ENCODE data around the gene CCDC68. TPM values are rescaled to one million over a fixed set of nuclear protein-coding genes. Genes with fewer than 3 reads are reported as not detected.

Gene CCDC68
- total RNA-seq, 1 donor from 2014 or later: not detected

- TF ChIP-seq, protein P1, sequence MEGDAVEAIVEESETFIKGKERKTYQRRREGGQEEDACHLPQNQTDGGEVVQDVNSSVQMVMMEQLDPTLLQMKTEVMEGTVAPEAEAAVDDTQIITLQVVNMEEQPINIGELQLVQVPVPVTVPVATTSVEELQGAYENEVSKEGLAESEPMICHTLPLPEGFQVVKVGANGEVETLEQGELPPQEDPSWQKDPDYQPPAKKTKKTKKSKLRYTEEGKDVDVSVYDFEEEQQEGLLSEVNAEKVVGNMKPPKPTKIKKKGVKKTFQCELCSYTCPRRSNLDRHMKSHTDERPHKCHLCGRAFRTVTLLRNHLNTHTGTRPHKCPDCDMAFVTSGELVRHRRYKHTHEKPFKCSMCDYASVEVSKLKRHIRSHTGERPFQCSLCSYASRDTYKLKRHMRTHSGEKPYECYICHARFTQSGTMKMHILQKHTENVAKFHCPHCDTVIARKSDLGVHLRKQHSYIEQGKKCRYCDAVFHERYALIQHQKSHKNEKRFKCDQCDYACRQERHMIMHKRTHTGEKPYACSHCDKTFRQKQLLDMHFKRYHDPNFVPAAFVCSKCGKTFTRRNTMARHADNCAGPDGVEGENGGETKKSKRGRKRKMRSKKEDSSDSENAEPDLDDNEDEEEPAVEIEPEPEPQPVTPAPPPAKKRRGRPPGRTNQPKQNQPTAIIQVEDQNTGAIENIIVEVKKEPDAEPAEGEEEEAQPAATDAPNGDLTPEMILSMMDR (IDR thresholded peaks at IDR 0.05; ENCODE audit: partially characterized antibody, unreplicated experiment): no peak
- DNase-seq: no peak
- Mint-ChIP-seq H3K9me3 (ENCODE audit: unreplicated experiment) (no peaks in the 10 kb centered on the region), H3K27me3 (ENCODE audit: unreplicated experiment) (no peaks in the 10 kb centered on the region), H3K4me1 (ENCODE audit: low read depth, unreplicated experiment) (no peaks in the 10 kb centered on the region), H3K4me3 (ENCODE audit: unreplicated experiment) (no peak overlapping the region), H3K27ac (ENCODE audit: unreplicated experiment) (no peak overlapping the region), H3K36me3 (ENCODE audit: unreplicated experiment) (no peaks in the 10 kb centered on the region)
Measured at GRCh38 chr18:54961868-54962267, 2.6 kb upstream of the CCDC68 start.

DNA sequence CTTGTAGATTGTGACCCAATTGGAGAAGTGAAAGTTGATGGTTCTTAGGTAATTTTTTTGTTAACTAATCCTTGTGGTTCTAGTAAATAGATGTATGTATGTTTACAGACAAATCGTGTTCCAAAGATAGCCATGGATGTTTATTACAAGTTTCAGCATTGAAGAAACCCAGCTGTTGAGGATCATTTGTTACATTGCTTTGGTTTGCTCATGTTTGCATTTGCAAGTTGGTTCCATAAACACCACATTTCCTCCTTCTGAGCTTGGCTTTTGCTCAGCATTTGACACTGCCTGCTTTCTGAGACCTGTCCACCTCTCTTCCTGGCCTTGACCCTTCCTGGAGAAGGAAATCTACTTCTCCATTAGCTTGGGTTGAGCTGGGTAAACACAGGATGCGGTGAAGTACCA lies 1.8 kb upstream of the CCDC68 start:
- Mint-ChIP-seq H3K9me3 (ENCODE audit: unreplicated experiment) (no peaks in the 10 kb centered on the region), H3K4me1 (ENCODE audit: low read depth, unreplicated experiment) (no peaks in the 10 kb centered on the region), H3K27me3 (ENCODE audit: unreplicated experiment) (no peaks in the 10 kb centered on the region), H3K36me3 (ENCODE audit: unreplicated experiment) (no peaks in the 10 kb centered on the region), H3K4me3 (ENCODE audit: unreplicated experiment) (no peak overlapping the region), H3K27ac (ENCODE audit: unreplicated experiment) (no peak overlapping the region)
- DNase-seq: no peak
- TF ChIP-seq, protein P1 (IDR thresholded peaks at IDR 0.05; ENCODE audit: partially characterized antibody, unreplicated experiment): no peak

- Mint-ChIP-seq H3K27me3 (ENCODE audit: unreplicated experiment) (no peaks in the 10 kb centered on the region), H3K27ac (ENCODE audit: unreplicated experiment) (no peak overlapping the region), H3K9me3 (ENCODE audit: unreplicated experiment) (no peaks in the 10 kb centered on the region), H3K36me3 (ENCODE audit: unreplicated experiment) (no peaks in the 10 kb centered on the region), H3K4me1 (ENCODE audit: low read depth, unreplicated experiment) (no peaks in the 10 kb centered on the region), H3K4me3 (ENCODE audit: unreplicated experiment) (no peak overlapping the region)
- TF ChIP-seq, protein P1 (IDR thresholded peaks at IDR 0.05; ENCODE audit: partially characterized antibody, unreplicated experiment): no peak
- DNase-seq: no peak
Measured at GRCh38 chr18:54960197-54960596, 936 bp upstream of the CCDC68 start.

DNA sequence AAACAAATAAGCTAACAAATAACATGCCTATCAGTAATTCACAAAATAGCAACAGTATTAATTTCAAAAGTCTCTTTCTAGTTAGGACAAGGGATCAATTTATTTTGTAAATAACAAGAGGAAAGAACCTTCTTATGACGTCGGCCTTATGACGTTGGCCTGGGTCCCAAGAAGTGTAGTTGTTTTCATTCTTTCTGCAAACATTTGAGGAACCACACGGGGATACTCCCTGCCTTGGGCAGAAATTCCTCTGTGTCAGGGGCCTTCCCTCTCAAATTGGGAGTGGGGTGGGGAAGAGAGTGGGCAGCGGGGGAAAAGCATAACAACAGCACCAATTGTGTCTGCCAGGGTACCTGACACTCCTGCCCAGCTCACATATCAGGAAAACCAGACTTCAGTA lies 1.3 kb downstream of the CCDC68 start:
- TF ChIP-seq, protein P1 (IDR thresholded peaks at IDR 0.05; ENCODE audit: partially characterized antibody, unreplicated experiment): no peak
- Mint-ChIP-seq H3K27me3 (ENCODE audit: unreplicated experiment) (no peaks in the 10 kb centered on the region), H3K4me3 (ENCODE audit: unreplicated experiment) (no peak overlapping the region), H3K36me3 (ENCODE audit: unreplicated experiment) (no peaks in the 10 kb centered on the region), H3K4me1 (ENCODE audit: low read depth, unreplicated experiment) (no peaks in the 10 kb centered on the region), H3K27ac (ENCODE audit: unreplicated experiment) (no peak overlapping the region), H3K9me3 (ENCODE audit: unreplicated experiment) (no peaks in the 10 kb centered on the region)
- DNase-seq: no peak

DNA sequence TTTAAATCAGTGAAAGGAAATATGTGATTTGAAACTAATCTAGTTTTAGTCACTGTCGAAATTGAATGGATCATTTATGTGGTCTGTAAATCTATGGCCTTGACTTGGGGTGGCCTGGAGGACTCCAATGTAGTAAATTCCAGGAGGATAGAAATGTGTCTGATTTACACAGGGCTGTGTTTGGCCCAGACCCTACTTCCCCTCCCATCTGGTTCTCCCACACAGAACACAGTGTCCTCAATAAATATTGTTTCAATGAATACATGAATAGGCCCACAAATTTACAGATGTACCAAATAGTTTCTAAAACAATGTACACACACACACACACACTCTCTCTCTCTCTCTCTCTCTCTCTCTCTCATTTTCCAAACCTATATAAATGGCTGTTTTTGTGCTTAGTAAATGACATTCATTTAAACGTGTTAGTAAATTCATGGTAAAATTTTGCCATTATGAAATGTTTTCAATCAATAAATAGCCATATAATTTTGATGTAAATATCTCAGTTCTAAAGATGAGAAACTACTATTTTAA lies 1.9 kb downstream of the CCDC68 start:
- no peak overlapping the region for H3K4me3 Mint-ChIP-seq (ENCODE audit: unreplicated experiment)
- no peak for DNase-seq
- H3K9me3 Mint-ChIP-seq (ENCODE audit: unreplicated experiment): no peaks in the 10 kb centered on the region
- H3K36me3 Mint-ChIP-seq (ENCODE audit: unreplicated experiment): no peaks in the 10 kb centered on the region
- no peak overlapping the region for H3K27ac Mint-ChIP-seq (ENCODE audit: unreplicated experiment)
- H3K27me3 Mint-ChIP-seq (ENCODE audit: unreplicated experiment): no peaks in the 10 kb centered on the region
- H3K4me1 Mint-ChIP-seq (ENCODE audit: low read depth, unreplicated experiment): no peaks in the 10 kb centered on the region
- TF ChIP-seq, protein P1 (IDR thresholded peaks at IDR 0.05; ENCODE audit: partially characterized antibody, unreplicated experiment): no peak
